Kidney epithelial cell (primary cell): ENCODE results near the gene CFAP210. TPM values are rescaled to one million over a fixed set of nuclear protein-coding genes. Genes with fewer than 3 reads are reported as not detected.

Source experiments
- DNase-seq: peaks from one replicate; pipeline ENCODE4 v3.0.0-alpha.2; 2010; ENCODE audit warnings: low read depth
- H3K27me3 ChIP-seq: 2 replicates; pipeline ENCODE4 v1.6.0; 2011; ENCODE audit warnings: low read length; ENCODE audit not compliant: control insufficient read depth, insufficient read depth
- H3K36me3 ChIP-seq: 2 replicates; pipeline ENCODE4 v1.5.1; 2011; ENCODE audit warnings: low read length; ENCODE audit not compliant: control insufficient read depth, insufficient read depth
- H3K4me3 ChIP-seq: 2 replicates; pipeline ENCODE4 v1.5.1; 2011; ENCODE audit warnings: low read depth, mild to moderate bottlenecking, control low read depth, low read length
- CTCF ChIP-seq: IDR thresholded peaks from 2 replicates; pipeline ENCODE4 v1.5.1; 2011; ENCODE audit warnings: mild to moderate bottlenecking, moderate library complexity, low read length, control low read depth, inconsistent platforms; ENCODE audit not compliant: insufficient read depth, poor library complexity, severe bottlenecking
- total RNA-seq: library from RNA; depleted of rRNA; stranded (reverse); fragments of >200 nt; gene quantifications from 2 replicates; pipeline ENCODE4 v1.2.3, GENCODE V29; 2015

Gene CFAP210
- total RNA-seq, 1 donor from 2014 or later = 0.33 TPM

GRCh38 chr2:169716238-169716886 lies 22.2 kb upstream of the CFAP210 start:
- H3K36me3 ChIP-seq = no peaks in the 10 kb centered on the region
- H3K4me3 ChIP-seq = no peak overlapping the region
- no peak for TF ChIP-seq CTCF
- no peak for DNase-seq
- no peaks in the 10 kb centered on the region for H3K27me3 ChIP-seq

- H3K4me3 ChIP-seq = no peak overlapping the region
- TF ChIP-seq CTCF = no peak
- no peaks in the 10 kb centered on the region for H3K27me3 ChIP-seq
- DNase-seq = no peak
- H3K36me3 ChIP-seq = no peaks in the 10 kb centered on the region
Measured at GRCh38 chr2:169715379-169716237, 21.4 kb upstream of the CFAP210 start.

GRCh38 chr2:169714699-169715098 lies 20.5 kb upstream of the CFAP210 start:
- Histone ChIP-seq H3K4me3 (no peak overlapping the region), H3K27me3 (no peaks in the 10 kb centered on the region), H3K36me3 (no peaks in the 10 kb centered on the region)
- no peak for TF ChIP-seq CTCF
- DNase-seq = no peak

- Histone ChIP-seq H3K27me3 (no peaks in the 10 kb centered on the region), H3K4me3 (no peak overlapping the region), H3K36me3 (no peaks in the 10 kb centered on the region)
- no peak for DNase-seq
- no peak for TF ChIP-seq CTCF
Measured at GRCh38 chr2:169713331-169713730, 19.1 kb upstream of the CFAP210 start.

- H3K4me3 ChIP-seq = no peak overlapping the region
- DNase-seq = no peak
Measured at GRCh38 chr2:169712791-169713227, 18.6 kb upstream of the CFAP210 start.

More at GRCh38 chr2:169712791-169713227, 18.6 kb upstream of the CFAP210 start:
- H3K36me3 ChIP-seq = no peaks in the 10 kb centered on the region
- TF ChIP-seq CTCF = no peak
- H3K27me3 ChIP-seq = no peaks in the 10 kb centered on the region
